HepG2 (cell line): ENCODE measurements around the gene CEP68. TPM values are rescaled to one million over a fixed set of nuclear protein-coding genes. Genes with fewer than 3 reads are reported as not detected.

Source experiments
- ATAC-seq: fragments of 200-7000 bp; cut with Tn5 transposase; 3 replicates; pipeline ENCODE4 v1.9.1; 2020; ENCODE audit warnings: mild to moderate bottlenecking, moderate library complexity
- BruUV-seq: library from RNA; stranded (reverse); fragments of 400-500 nt; replicated peaks from 2 replicates; lab custom pipeline; 2021; lab: Mats Ljungman, UMichigan
- CTCF ChIA-PET: fragments of 300-600 bp; formaldehyde crosslinking; extraction: SDS; loops from one replicate; lab custom pipeline; 2021; ENCODE audit warnings: low total read pairs, inconsistent platforms, low intra/inter-chr PET ratio; lab: Yijun Ruan, JAX
- POLR2A ChIA-PET: fragments of 350-600 bp; sonication (Branson Sonifier 250); formaldehyde crosslinking; loops from one replicate; lab custom pipeline; 2020; ENCODE audit warnings: antibody characterized with exemption, inconsistent platforms; lab: Yijun Ruan, JAX
- DNase-seq: peaks from one replicate; pipeline ENCODE4 v3.0.0-alpha.2; 2015; ENCODE audit warnings: low spot score
- FAIRE-seq: peaks from 3 replicates; lab custom pipeline; 2011; peaks lifted over from hg19 to GRCh38; lab: Jason Lieb, UNC
- H2AFZ ChIP-seq: one replicate; pipeline ENCODE4 v1.6.1; 2011; ENCODE audit warnings: low read length, inconsistent platforms
- H3K27ac ChIP-seq: fragments of 300-600 bp; 3 replicates; pipeline ENCODE4 v1.8.0; 2011; ENCODE audit warnings: mixed run types, mild to moderate bottlenecking, mixed read lengths, low read length, inconsistent platforms; ENCODE audit not compliant: insufficient read depth; ENCODE audit errors: extremely low read length
- H3K27me3 ChIP-seq, 2 experiments: fragments of 200-600 bp in 1 of 2; 2 replicates in 1 of 2; 3 replicates in 1 of 2; pipeline versions ENCODE4 v1.6.0 to v1.8.0; 2011; ENCODE audit warnings: low read length in 2 of 2, mild to moderate bottlenecking in 2 of 2, moderate library complexity in 2 of 2, inconsistent platforms in 1 of 2; ENCODE audit not compliant: insufficient read depth in 2 of 2, control insufficient read depth in 1 of 2
- H3K36me3 ChIP-seq, 2 experiments: fragments of 200-600 bp in 1 of 2; replicated peaks in 1 of 2; 2 replicates in 1 of 2; 3 replicates in 1 of 2; pipeline versions ENCODE4 v1.5.1 to v1.8.0; 2011; ENCODE audit warnings: low read length in 2 of 2, inconsistent platforms in 1 of 2; ENCODE audit not compliant: insufficient read depth in 2 of 2, control insufficient read depth in 1 of 2
- H3K4me1 ChIP-seq: 2 replicates; pipeline ENCODE4 v1.5.1; 2012; ENCODE audit warnings: low read length, inconsistent platforms; ENCODE audit not compliant: insufficient read depth
- H3K4me2 ChIP-seq: 2 replicates; pipeline ENCODE4 v1.6.0; 2011; ENCODE audit warnings: low read depth, low read length, inconsistent platforms
- H3K4me3 ChIP-seq, 3 experiments: fragments of 200-600 bp in 1 of 3; sonication (generic), shearing (Covaris generic) in 1 of 3; replicated peaks in 1 of 3; 2 replicates each; pipeline ENCODE4 v1.5.1; 2011 to 2016; ENCODE audit warnings: low read length in 3 of 3, inconsistent platforms in 2 of 3, low read depth in 2 of 3, mild to moderate bottlenecking in 2 of 3, control low read depth in 1 of 3, mixed read lengths in 1 of 3; ENCODE audit not compliant: insufficient read depth in 1 of 3
- H3K79me2 ChIP-seq: one replicate; pipeline ENCODE4 v1.6.1; 2011; ENCODE audit warnings: low read length, inconsistent platforms; ENCODE audit not compliant: insufficient read depth
- H3K9ac ChIP-seq: 2 replicates; pipeline ENCODE4 v1.6.0; 2011; ENCODE audit warnings: mild to moderate bottlenecking, low read depth, low read length, inconsistent platforms; ENCODE audit not compliant: insufficient read depth
- H3K9me3 ChIP-seq: 2 replicates; pipeline ENCODE4 v1.5.1; 2012; ENCODE audit warnings: mild to moderate bottlenecking, low read length
- H4K20me1 ChIP-seq: 2 replicates; pipeline ENCODE4 v1.6.0; 2011; ENCODE audit warnings: inconsistent platforms, mild to moderate bottlenecking, low read length, moderate library complexity; ENCODE audit not compliant: insufficient read depth
- ASH2L ChIP-seq: fragments of 300-600, 200-600 bp; sonication (generic); IDR thresholded peaks from 2 replicates; pipeline ENCODE4 v1.7.0; 2017; ENCODE audit warnings: low read depth, mild to moderate bottlenecking, moderate library complexity, mixed read lengths, low read length; ENCODE audit not compliant: insufficient read length
- CEBPB ChIP-seq: IDR thresholded peaks from 2 replicates; pipeline ENCODE4 v1.6.1; 2011; ENCODE audit warnings: low read depth, low read length, improper control_type of control experiment, borderline replicate concordance
- CEBPG ChIP-seq: IDR thresholded peaks from 2 replicates; pipeline ENCODE4 v1.6.1; 2016
- MAFK ChIP-seq, 2 experiments: IDR thresholded peaks in 1 of 2; conservative IDR thresholded peaks in 1 of 2; 2 replicates each; pipeline ENCODE4 v1.6.1; 2011; ENCODE audit warnings: improper control_type of control experiment in 2 of 2, low read length in 2 of 2
- NCOA5 ChIP-seq: sonication (generic); formaldehyde crosslinking; IDR thresholded peaks from 2 replicates; pipeline ENCODE4 v1.4.0; 2020; ENCODE audit warnings: missing genetic modification reagents
- ZNF143 ChIP-seq: sonication (generic); formaldehyde crosslinking; IDR thresholded peaks from 2 replicates; pipeline ENCODE4 v1.4.0; 2020; ENCODE audit warnings: missing genetic modification reagents
- ZNF460 ChIP-seq: sonication (generic); formaldehyde crosslinking; IDR thresholded peaks from 2 replicates; pipeline ENCODE4 v1.5.1; 2020; ENCODE audit warnings: missing genetic modification reagents, mild to moderate bottlenecking, borderline replicate concordance
- WGBS: methylation state at CpG from one replicate; pipeline ENCODE4 v1.1.6; 2017; ENCODE audit warnings: low lambda C conversion rate; 5-methylcytosine and 5-hydroxymethylcytosine counted together
- in situ Hi-C: cut with HindIII; loops from 2 replicates; pipeline ENCODE4 v1.10.0; 2017; ENCODE audit warnings: low pct_unique_long_range_greater_than_20kb; ENCODE audit not compliant: extremely low pct_ligation_motif_present
- intact Hi-C: fragments of 100-400 bp; cut with micrococcal nuclease; formaldehyde crosslinking; loops from one replicate; pipeline ENCODE4 v1.10.0; 2022; ENCODE audit not compliant: unreplicated experiment
- polyA plus RNA-seq, 8 experiments: library from polyadenylated mRNA; depleted of rRNA in 3 of 8; stranded (reverse) in 7 of 8; unstranded in 1 of 8; fragments of >200 nt; fragmentation: Illumina TruSeq in 4 of 8; extraction: Trizol in 4 of 8; gene quantifications; 2 replicates each; pipeline versions ENCODE4 v1.2.1 to v1.2.3, GENCODE V29; 2011 to 2016; ENCODE audit warnings: low read depth in 4 of 8, missing spikeins in 1 of 8, mixed read lengths in 1 of 8; ENCODE audit not compliant: insufficient read depth in 1 of 8
- total RNA-seq, 5 experiments: library from RNA; depleted of rRNA; stranded (reverse); fragments of >200 nt; fragmentation: Illumina TruSeq; extraction: Trizol; gene quantifications; 2 replicates each; pipeline ENCODE4 v1.2.3, GENCODE V29; 2016; ENCODE audit warnings: low read depth in 1 of 5
- TF ChIP-seq, protein P1 (sequence below): sonication (generic); formaldehyde crosslinking; IDR thresholded peaks from 2 replicates; pipeline ENCODE4 v1.5.0; 2020; ENCODE audit warnings: mild to moderate bottlenecking, missing genetic modification reagents
- TF ChIP-seq, protein P2 (sequence below): sonication (generic); formaldehyde crosslinking; IDR thresholded peaks from 2 replicates; pipeline ENCODE4 v1.4.0; 2020; ENCODE audit warnings: missing genetic modification reagents
- TF ChIP-seq, protein P3 (sequence below), 2 experiments: fragments of 450-650 bp in 1 of 2; sonication (generic) in 1 of 2; formaldehyde crosslinking; IDR thresholded peaks; 2 replicates each; pipeline versions ENCODE4 v1.5.0 to v1.8.0; 2020 to 2022; ENCODE audit warnings: mild to moderate bottlenecking in 1 of 2, missing genetic modification reagents in 1 of 2

The CEP68 gene
- total and polyA plus RNA-seq, 2 of the 13 experiments (the other 11 are each of a cell fraction or from before 2014, with no cell fraction given): 5.7 to 9.3 TPM

DNA sequence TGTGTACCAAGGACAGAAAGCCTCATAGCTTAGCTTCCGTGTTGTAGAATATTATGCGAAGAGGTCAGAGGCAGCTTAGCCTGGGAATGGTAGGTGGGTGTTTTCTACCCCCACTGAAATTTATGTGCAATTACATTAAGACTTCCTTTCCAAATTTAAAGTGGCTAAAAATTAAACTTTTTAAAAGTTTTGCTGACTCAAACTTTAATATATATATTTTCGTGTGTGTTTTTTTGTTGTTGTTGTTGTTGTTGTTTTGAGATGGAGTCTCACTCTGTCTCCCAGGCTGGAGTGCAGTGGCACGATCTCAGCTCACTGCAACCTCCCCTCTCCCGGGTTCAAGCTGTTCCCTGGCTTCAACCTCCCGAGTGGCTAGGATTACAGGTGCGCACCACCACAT, 77.9 kb downstream of the CEP68 start:
- H3K4me2 ChIP-seq: no peak overlapping the region
- H3K9me3 ChIP-seq: no peaks in the 10 kb centered on the region
- ChIA-PET POLR2A (interaction anchor here (2.0 kb wide), 1 partner anchor 78 kb away, joined by 5 read pairs; the partner anchor contains the start of gene CEP68), CTCF (no interaction called here)
- H3K79me2 ChIP-seq: peaks cover 8% of the 10 kb centered on the region
- FAIRE-seq: no peak
- 67% methylated on average over 7 of the region's 7 CpGs for WGBS
- H4K20me1 ChIP-seq: peaks cover 3% of the 10 kb centered on the region; the same call in 1 of the 2 replicates
- DNase-seq: no peak
- H3K4me1 ChIP-seq: peaks cover 59% of the 10 kb centered on the region
- peaks cover 0 to 1% of the 10 kb centered on the region in 2 experiments; a peak in 1 of 5 replicates for H3K27me3 ChIP-seq
- no peaks in the 10 kb centered on the region for H3K36me3 ChIP-seq
- H2AFZ ChIP-seq: no peak overlapping the region
- intact Hi-C loops (loop anchor here (5.0 kb wide), 4 partner anchors 37 to 93 kb away; partner anchors contain the start of genes ACTR2 and CEP68), in situ Hi-C loops (no loop called here)
- H3K27ac ChIP-seq: no peak overlapping the region
- TF ChIP-seq MAFK (conservative IDR thresholded peaks at IDR 0.05 in 1 of 2, IDR thresholded peaks at IDR 0.05 in 1 of 2; ENCODE audit: low read length in 2 of 2) (peak in 1 of 2 experiments; percentile 53; a peak in 2 of 4 replicates), ASH2L (no peak), ZNF460 (CRISPR knock-in tag) (peak; percentile 17; the same call in 1 of the 2 replicates)
- no peak overlapping the region for H3K9ac ChIP-seq
- no peak for ATAC-seq
- BruUV-seq: no TSS peak
- no peak overlapping the region for H3K4me3 ChIP-seq

DNA sequence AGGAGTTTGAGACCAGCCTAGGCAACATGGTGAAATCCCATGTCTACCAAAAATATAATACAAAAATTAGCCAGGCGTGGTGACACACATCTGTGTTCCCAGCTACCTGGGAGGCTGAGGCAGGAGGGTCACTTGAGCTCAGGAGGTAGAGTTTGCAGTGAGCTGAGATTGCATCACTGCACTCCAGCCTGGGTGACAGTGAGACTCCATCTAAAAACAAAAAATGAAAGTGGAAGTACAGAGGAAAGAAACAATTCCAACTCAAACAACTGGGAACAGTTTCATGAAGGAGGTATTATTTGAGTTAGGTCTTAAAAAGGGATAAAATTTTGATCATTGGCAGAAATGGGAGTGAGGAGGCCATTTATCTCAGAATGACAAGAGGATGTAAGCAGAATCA, 80.0 kb downstream of the CEP68 start:
- no peak overlapping the region for H3K27ac ChIP-seq
- FAIRE-seq: no peak

More for the DNA sequence above, 80.0 kb downstream of the CEP68 start:
- Histone ChIP-seq H2AFZ (no peak overlapping the region), H3K9ac (no peak overlapping the region), H3K4me1 (peaks cover 54% of the 10 kb centered on the region), H3K36me3 (no peaks in the 10 kb centered on the region), H3K9me3 (no peaks in the 10 kb centered on the region), H3K79me2 (no peaks in the 10 kb centered on the region), H3K27me3 (0 out of 5 replicates have a peak, but pooled peaks cover 0 to 3% of the 10 kb centered on the region in 2 experiments), H3K4me2 (peak overlapping the region; percentile 50), H4K20me1 (no peaks in the 10 kb centered on the region), H3K4me3 (no peak overlapping the region)
- TF ChIP-seq, protein P1, sequence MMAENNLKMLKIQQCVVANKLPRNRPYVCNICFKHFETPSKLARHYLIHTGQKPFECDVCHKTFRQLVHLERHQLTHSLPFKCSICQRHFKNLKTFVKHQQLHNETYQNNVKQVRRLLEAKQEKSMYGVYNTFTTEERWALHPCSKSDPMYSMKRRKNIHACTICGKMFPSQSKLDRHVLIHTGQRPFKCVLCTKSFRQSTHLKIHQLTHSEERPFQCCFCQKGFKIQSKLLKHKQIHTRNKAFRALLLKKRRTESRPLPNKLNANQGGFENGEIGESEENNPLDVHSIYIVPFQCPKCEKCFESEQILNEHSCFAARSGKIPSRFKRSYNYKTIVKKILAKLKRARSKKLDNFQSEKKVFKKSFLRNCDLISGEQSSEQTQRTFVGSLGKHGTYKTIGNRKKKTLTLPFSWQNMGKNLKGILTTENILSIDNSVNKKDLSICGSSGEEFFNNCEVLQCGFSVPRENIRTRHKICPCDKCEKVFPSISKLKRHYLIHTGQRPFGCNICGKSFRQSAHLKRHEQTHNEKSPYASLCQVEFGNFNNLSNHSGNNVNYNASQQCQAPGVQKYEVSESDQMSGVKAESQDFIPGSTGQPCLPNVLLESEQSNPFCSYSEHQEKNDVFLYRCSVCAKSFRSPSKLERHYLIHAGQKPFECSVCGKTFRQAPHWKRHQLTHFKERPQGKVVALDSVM (CRISPR knock-in tag): peak; percentile 45; the same call in 1 of the 2 replicates
- TF ChIP-seq, protein P2, sequence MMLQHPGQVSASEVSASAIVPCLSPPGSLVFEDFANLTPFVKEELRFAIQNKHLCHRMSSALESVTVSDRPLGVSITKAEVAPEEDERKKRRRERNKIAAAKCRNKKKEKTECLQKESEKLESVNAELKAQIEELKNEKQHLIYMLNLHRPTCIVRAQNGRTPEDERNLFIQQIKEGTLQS: 0 out of 2 replicates have a peak, but pooled peaks have one; percentile 53
- no peak for TF ChIP-seq ZNF143 (CRISPR knock-in tag)
- no peak for TF ChIP-seq NCOA5 (CRISPR knock-in tag)
- TF ChIP-seq, protein P3, sequence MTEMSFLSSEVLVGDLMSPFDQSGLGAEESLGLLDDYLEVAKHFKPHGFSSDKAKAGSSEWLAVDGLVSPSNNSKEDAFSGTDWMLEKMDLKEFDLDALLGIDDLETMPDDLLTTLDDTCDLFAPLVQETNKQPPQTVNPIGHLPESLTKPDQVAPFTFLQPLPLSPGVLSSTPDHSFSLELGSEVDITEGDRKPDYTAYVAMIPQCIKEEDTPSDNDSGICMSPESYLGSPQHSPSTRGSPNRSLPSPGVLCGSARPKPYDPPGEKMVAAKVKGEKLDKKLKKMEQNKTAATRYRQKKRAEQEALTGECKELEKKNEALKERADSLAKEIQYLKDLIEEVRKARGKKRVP (CRISPR knock-in tag; IDR thresholded peaks at IDR 0.05): peak in 1 of 2 experiments; percentile 77; a peak in 2 of 4 replicates
- TF ChIP-seq CEBPG: peak; percentile 78
- peak; percentile 80 for TF ChIP-seq CEBPB
- peak; percentile 37 for ATAC-seq
- 0% methylated on average over 1 of the region's 1 CpG for WGBS
- ChIA-PET POLR2A (interaction anchor here (1.3 kb wide), 2 partner anchors 80 to 92 kb away, joined by 3 to 5 read pairs; partner anchors contain the start of genes ACTR2 and CEP68), CTCF (no interaction called here)
- BruUV-seq: no TSS peak
- intact Hi-C loops (no loop called here), in situ Hi-C loops (no loop called here)
- no peak for DNase-seq
